Measurements from ENCODE around the gene CACNB3. TPM values are rescaled to one million over a fixed set of nuclear protein-coding genes. Genes with fewer than 3 reads are reported as not detected.

The CACNB3 gene
- 28.2 to 48.8 TPM (median 36.0 TPM) in 5 replicates for total RNA-seq (2022; extraction: Qiagen RNA extraction; ENCODE audit: low read depth)

GRCh38 chr12:48817873-48818830 lies at the start of gene CACNB3:
Gene CACNB3 (plus strand): TSS chr12:48818496. CDS start chr12:48818930, 434 bp downstream.

GRCh38 chr12:48788854-48789775 lies 29.2 kb upstream of the CACNB3 start, which contains the start of gene ADCY6:
Gene ADCY6 (minus strand): TSS chr12:48789089. CDS start chr12:48783434, 5,655 bp downstream.

GRCh38 chr12:48851883-48852733 lies 33.8 kb downstream of the CACNB3 start, which contains the start of gene DDX23:
Gene DDX23 (minus strand): TSS chr12:48852163. CDS start chr12:48845782, 6,381 bp downstream.

GRCh38 chr12:48865281-48866051 lies 47.2 kb downstream of the CACNB3 start, which contains the start of gene RND1:
Gene RND1 (minus strand): TSS chr12:48865870. CDS start chr12:48865767, 103 bp downstream.

Other genes starting within 250 kb of the CACNB3 start
- gene LALBA, start 248.4 kb upstream of the CACNB3 start, total RNA-seq (2022; extraction: Qiagen RNA extraction; ENCODE audit: low read depth) = not detected in 5 replicates
- 31.6 to 48.7 TPM (median 35.3 TPM) in 5 replicates for gene KANSL2, start 136.3 kb upstream of the CACNB3 start, total RNA-seq (2022; extraction: Qiagen RNA extraction; ENCODE audit: low read depth)
- 9.2 to 15.9 TPM (median 14.0 TPM) in 5 replicates for gene CCNT1, start 101.8 kb upstream of the CACNB3 start, total RNA-seq (2022; extraction: Qiagen RNA extraction; ENCODE audit: low read depth)
- gene ADCY6, start 29.4 kb upstream of the CACNB3 start, total RNA-seq (2022; extraction: Qiagen RNA extraction; ENCODE audit: low read depth) = 10.1 to 16.3 TPM (median 15.7 TPM) in 5 replicates
- 80.3 to 88.0 TPM (median 82.8 TPM) in 5 replicates for gene DDX23, start 33.7 kb downstream of the CACNB3 start, total RNA-seq (2022; extraction: Qiagen RNA extraction; ENCODE audit: low read depth)
- 14.4 to 21.8 TPM (median 15.8 TPM) in 5 replicates for gene RND1, start 47.4 kb downstream of the CACNB3 start, total RNA-seq (2022; extraction: Qiagen RNA extraction; ENCODE audit: low read depth)
- gene FKBP11, start 107.0 kb downstream of the CACNB3 start, total RNA-seq (2022; extraction: Qiagen RNA extraction; ENCODE audit: low read depth) = 49.2 to 63.3 TPM (median 55.4 TPM) in 5 replicates
- gene ARF3, start 139.0 kb downstream of the CACNB3 start, total RNA-seq (2022; extraction: Qiagen RNA extraction; ENCODE audit: low read depth) = 117 to 163 TPM (median 155 TPM) in 5 replicates
- gene WNT10B, start 153.2 kb downstream of the CACNB3 start, total RNA-seq (2022; extraction: Qiagen RNA extraction; ENCODE audit: low read depth) = 1.9 to 2.8 TPM (median 2.5 TPM) in 5 replicates
- gene WNT1, start 159.8 kb downstream of the CACNB3 start, total RNA-seq (2022; extraction: Qiagen RNA extraction; ENCODE audit: low read depth) = 0.18 TPM in 1 of 5 replicates, not detected in the others
- 0.66 to 0.97 TPM (median 0.81 TPM) in 5 replicates for gene DDN, start 180.9 kb downstream of the CACNB3 start, total RNA-seq (2022; extraction: Qiagen RNA extraction; ENCODE audit: low read depth)
- 38.9 to 46.2 TPM (median 40.0 TPM) in 5 replicates for gene PRKAG1, start 200.3 kb downstream of the CACNB3 start, total RNA-seq (2022; extraction: Qiagen RNA extraction; ENCODE audit: low read depth)
- gene KMT2D, start 242.3 kb downstream of the CACNB3 start, total RNA-seq (2022; extraction: Qiagen RNA extraction; ENCODE audit: low read depth) = 32.5 to 45.5 TPM (median 37.9 TPM) in 5 replicates